ENCODE results near the gene PGS1. TPM values are rescaled to one million over a fixed set of nuclear protein-coding genes. Genes with fewer than 3 reads are reported as not detected.

Gene PGS1
- total RNA-seq, 1 donor from 2014 or later, result 22.7 TPM

GRCh38 chr17:78368348-78368747 is 10.1 kb upstream of the PGS1 start:
- TF ChIP-seq CTCF (IDR thresholded peaks at IDR 0.05), result no peak
- Mint-ChIP-seq H3K4me1 (ENCODE audit: low read depth) (peaks cover 44% of the 10 kb centered on the region), H3K4me3 (ENCODE audit: unreplicated experiment) (no peak overlapping the region), H3K36me3 (ENCODE audit: low read depth) (no peaks in the 10 kb centered on the region), H3K27ac (ENCODE audit: unreplicated experiment) (no peak overlapping the region), H3K9me3 (ENCODE audit: low read depth) (no peaks in the 10 kb centered on the region), H3K27me3 (ENCODE audit: low read depth) (no peaks in the 10 kb centered on the region)
- no peak for DNase-seq (ENCODE audit: low spot score)

GRCh38 chr17:78368854-78369495 is 9.5 kb upstream of the PGS1 start:
- no peaks in the 10 kb centered on the region for H3K9me3 Mint-ChIP-seq (ENCODE audit: low read depth)
- H3K36me3 Mint-ChIP-seq (ENCODE audit: low read depth), result no peaks in the 10 kb centered on the region
- no peak overlapping the region for H3K27ac Mint-ChIP-seq (ENCODE audit: unreplicated experiment)
- peaks cover 44% of the 10 kb centered on the region for H3K4me1 Mint-ChIP-seq (ENCODE audit: low read depth)
- no peaks in the 10 kb centered on the region for H3K27me3 Mint-ChIP-seq (ENCODE audit: low read depth)
- H3K4me3 Mint-ChIP-seq (ENCODE audit: unreplicated experiment), result no peak overlapping the region
- no peak for TF ChIP-seq CTCF (IDR thresholded peaks at IDR 0.05)
- no peak for DNase-seq (ENCODE audit: low spot score)

- H3K4me3 Mint-ChIP-seq (ENCODE audit: unreplicated experiment), result no peak overlapping the region
- H3K4me1 Mint-ChIP-seq (ENCODE audit: low read depth), result peaks cover 45% of the 10 kb centered on the region
- no peaks in the 10 kb centered on the region for H3K27me3 Mint-ChIP-seq (ENCODE audit: low read depth)
- no peaks in the 10 kb centered on the region for H3K9me3 Mint-ChIP-seq (ENCODE audit: low read depth)
- no peak for TF ChIP-seq CTCF (IDR thresholded peaks at IDR 0.05)
- H3K27ac Mint-ChIP-seq (ENCODE audit: unreplicated experiment), result no peak overlapping the region
- DNase-seq (ENCODE audit: low spot score), result no peak
- no peaks in the 10 kb centered on the region for H3K36me3 Mint-ChIP-seq (ENCODE audit: low read depth)
Measured at GRCh38 chr17:78369791-78370381, 8.6 kb upstream of the PGS1 start.

GRCh38 chr17:78371056-78371455 is 7.4 kb upstream of the PGS1 start:
- peaks cover 45% of the 10 kb centered on the region for H3K4me1 Mint-ChIP-seq (ENCODE audit: low read depth)
- no peak overlapping the region for H3K4me3 Mint-ChIP-seq (ENCODE audit: unreplicated experiment)
- no peaks in the 10 kb centered on the region for H3K9me3 Mint-ChIP-seq (ENCODE audit: low read depth)
- no peak overlapping the region for H3K27ac Mint-ChIP-seq (ENCODE audit: unreplicated experiment)
- H3K27me3 Mint-ChIP-seq (ENCODE audit: low read depth), result no peaks in the 10 kb centered on the region
- TF ChIP-seq CTCF (IDR thresholded peaks at IDR 0.05), result no peak
- DNase-seq (ENCODE audit: low spot score), result no peak
- no peaks in the 10 kb centered on the region for H3K36me3 Mint-ChIP-seq (ENCODE audit: low read depth)

GRCh38 chr17:78372841-78373240 is 5.6 kb upstream of the PGS1 start:
- peaks cover 40% of the 10 kb centered on the region for H3K4me1 Mint-ChIP-seq (ENCODE audit: low read depth)
- H3K9me3 Mint-ChIP-seq (ENCODE audit: low read depth), result no peaks in the 10 kb centered on the region
- no peaks in the 10 kb centered on the region for H3K36me3 Mint-ChIP-seq (ENCODE audit: low read depth)
- no peak overlapping the region for H3K4me3 Mint-ChIP-seq (ENCODE audit: unreplicated experiment)
- no peaks in the 10 kb centered on the region for H3K27me3 Mint-ChIP-seq (ENCODE audit: low read depth)
- peak overlapping the region; percentile 58 for H3K27ac Mint-ChIP-seq (ENCODE audit: unreplicated experiment)
- DNase-seq (ENCODE audit: low spot score), result no peak
- no peak for TF ChIP-seq CTCF (IDR thresholded peaks at IDR 0.05)

All from chondrocyte (in vitro differentiated cells).